WTC11 (cell line): ENCODE results near the gene BTBD19.

ENCODE experiments used
- ATF3 ChIP-seq: sonication (generic); formaldehyde crosslinking; conservative IDR thresholded peaks from 2 replicates; pipeline ENCODE4 v1.8.1; 2022; ENCODE audit warnings: mild to moderate bottlenecking, missing genetic modification reagents
- CTCF ChIP-seq: fragments of 200-600 bp; IDR thresholded peaks from 2 replicates; pipeline ENCODE4 v1.8.0; 2022; ENCODE audit warnings: antibody characterized with exemption
- E2F5 ChIP-seq: sonication (generic); formaldehyde crosslinking; IDR thresholded peaks from 2 replicates; pipeline ENCODE4 v1.8.1; 2022; ENCODE audit warnings: mild to moderate bottlenecking, moderate library complexity, missing genetic modification reagents
- ELF4 ChIP-seq: sonication (generic); formaldehyde crosslinking; IDR thresholded peaks from 2 replicates; pipeline ENCODE4 v1.8.1; 2022; ENCODE audit warnings: low read depth, mild to moderate bottlenecking, moderate library complexity, missing genetic modification reagents
- FOXP1 ChIP-seq: sonication (generic); formaldehyde crosslinking; IDR thresholded peaks from 2 replicates; pipeline ENCODE4 v1.8.0; 2022; ENCODE audit warnings: missing genetic modification reagents, mild to moderate bottlenecking, moderate library complexity, borderline replicate concordance
- MAX ChIP-seq: sonication (generic); formaldehyde crosslinking; IDR thresholded peaks from 2 replicates; pipeline ENCODE4 v1.8.0; 2022; ENCODE audit warnings: mild to moderate bottlenecking, missing genetic modification reagents
- NFE2L1 ChIP-seq: sonication (generic); formaldehyde crosslinking; IDR thresholded peaks from 2 replicates; pipeline ENCODE4 v1.8.1; 2023; ENCODE audit warnings: missing genetic modification reagents
- NR2C2 ChIP-seq: sonication (generic); formaldehyde crosslinking; IDR thresholded peaks from 2 replicates; pipeline ENCODE4 v1.8.0; 2022; ENCODE audit warnings: mild to moderate bottlenecking, missing genetic modification reagents
- SP1 ChIP-seq: sonication (generic); formaldehyde crosslinking; conservative IDR thresholded peaks from 2 replicates; pipeline ENCODE4 v1.8.1; 2022; ENCODE audit warnings: missing genetic modification reagents
- USF1 ChIP-seq: sonication (generic); formaldehyde crosslinking; IDR thresholded peaks from 2 replicates; pipeline ENCODE4 v1.8.0; 2022; ENCODE audit warnings: mild to moderate bottlenecking, missing genetic modification reagents
- ZNF121 ChIP-seq: sonication (generic); formaldehyde crosslinking; IDR thresholded peaks from 2 replicates; pipeline ENCODE4 v1.8.0; 2023; ENCODE audit warnings: missing genetic modification reagents
- ZNF232 ChIP-seq: sonication (generic); formaldehyde crosslinking; IDR thresholded peaks from 2 replicates; pipeline ENCODE4 v1.8.0; 2022; ENCODE audit warnings: mild to moderate bottlenecking, missing genetic modification reagents

- TF ChIP-seq FOXP1 (CRISPR knock-in tag) = no peak
- TF ChIP-seq CTCF = no peak
- TF ChIP-seq ATF3 (CRISPR knock-in tag) = no peak
- no peak for TF ChIP-seq USF1 (CRISPR knock-in tag)
- TF ChIP-seq SP1 (CRISPR knock-in tag) = no peak
- TF ChIP-seq ZNF121 (CRISPR knock-in tag) = no peak
- TF ChIP-seq NR2C2 = no peak
- TF ChIP-seq ZNF232 (CRISPR knock-in tag) = no peak
- TF ChIP-seq NFE2L1 (CRISPR knock-in tag) = no peak
- TF ChIP-seq MAX (CRISPR knock-in tag) = no peak
- TF ChIP-seq ELF4 = no peak
- no peak for TF ChIP-seq E2F5
These were observed 5.8 kb upstream of the BTBD19 start for GRCh38 chr1:44802306-44803061.
